NCI-H774 (cell line): ENCODE results near the gene TECPR2.

Experiments used
- DNase-seq: peaks from one replicate; lab custom pipeline; 2025; lab: John Stamatoyannopoulos, UW

TECPR2 gene

GRCh38 chr14:102496958-102497744, 134.4 kb downstream of the TECPR2 start:
- DNase-seq: no peak

GRCh38 chr14:102497998-102498677, 135.4 kb downstream of the TECPR2 start:
- DNase-seq: no peak

- DNase-seq: no peak
Observed at GRCh38 chr14:102498678-102499265, 136.0 kb downstream of the TECPR2 start.

- DNase-seq: no peak
Observed at GRCh38 chr14:102499401-102500157, 136.8 kb downstream of the TECPR2 start.

GRCh38 chr14:102500158-102500662, 137.5 kb downstream of the TECPR2 start:
- DNase-seq: no peak

GRCh38 chr14:102500713-102501112, 138.0 kb downstream of the TECPR2 start:
- no peak for DNase-seq

GRCh38 chr14:102501751-102502315, 139.1 kb downstream of the TECPR2 start:
- DNase-seq: no peak

GRCh38 chr14:102502571-102502970, 139.8 kb downstream of the TECPR2 start:
- DNase-seq: no peak

GRCh38 chr14:102503641-102504327, 141.0 kb downstream of the TECPR2 start:
- no peak for DNase-seq

GRCh38 chr14:102504328-102504999, 141.7 kb downstream of the TECPR2 start:
- DNase-seq: no peak

- no peak for DNase-seq
Observed at GRCh38 chr14:102505000-102505619, 142.4 kb downstream of the TECPR2 start.

GRCh38 chr14:102505775-102506625, 143.3 kb downstream of the TECPR2 start:
- no peak for DNase-seq

GRCh38 chr14:102506626-102506925, 143.8 kb downstream of the TECPR2 start:
- no peak for DNase-seq

GRCh38 chr14:102507081-102507856, 144.5 kb downstream of the TECPR2 start:
- no peak for DNase-seq

GRCh38 chr14:102507857-102508312, 145.1 kb downstream of the TECPR2 start:
- DNase-seq: no peak

- DNase-seq: no peak
Observed at GRCh38 chr14:102508410-102508773, 145.7 kb downstream of the TECPR2 start.

- DNase-seq: no peak
Observed at GRCh38 chr14:102508774-102509745, 146.3 kb downstream of the TECPR2 start.
